Measurements from ENCODE around the gene IRF2BPL. TPM values are rescaled to one million over a fixed set of nuclear protein-coding genes. Genes with fewer than 3 reads are reported as not detected.

Gene IRF2BPL
- total RNA-seq, 1 experiment from 2014 or later = 74.6 TPM

GRCh38 chr14:77014004-77014604, 14.4 kb downstream of the IRF2BPL start:
- ChIA-PET RAD21 (ENCODE audit: low non-redundant PET in 1 of 2, low total read pairs in 2 of 2, uncharacterized antibody in 2 of 2, unreplicated experiment in 2 of 2) (no interaction called here), POLR2A (interaction anchor here (0.8 to 1.4 kb wide), 3 partner anchors 9 to 72 kb away, joined by 3 to 4 read pairs (median 4); no protein-coding TSS in a partner anchor), CTCF (interaction anchor here (0.9 to 1.0 kb wide), 2 partner anchors 9 to 16 kb away, joined by 3 read pairs; no protein-coding TSS in a partner anchor)
- Histone ChIP-seq H3K9ac (ENCODE audit: low read length) (no peak overlapping the region), H3K27me3 (ENCODE audit: insufficient read depth, low read length) (no peaks in the 10 kb centered on the region), H3K79me2 (ENCODE audit: insufficient read depth, low read length) (no peaks in the 10 kb centered on the region), H3K36me3 (ENCODE audit: control insufficient read depth in 1 of 2, insufficient read depth in 2 of 2, low read length in 2 of 2) (no peaks in the 10 kb centered on the region), H3K4me1 (ENCODE audit: control insufficient read depth in 1 of 2, insufficient read depth in 2 of 2, low read length in 2 of 2) (peaks cover 7 to 9% of the 10 kb centered on the region in 2 experiments; a peak in 2 of 4 replicates), H4K20me1 (ENCODE audit: insufficient read depth) (no peaks in the 10 kb centered on the region), H3K4me2 (ENCODE audit: low read length) (no peak overlapping the region), H2AFZ (ENCODE audit: low read depth, low read length, poor library complexity, severe bottlenecking) (no peak overlapping the region), H3K9me2 (ENCODE audit: insufficient read depth) (no peaks in the 10 kb centered on the region), H3K9me3 (ENCODE audit: control insufficient read depth in 1 of 2, insufficient read depth in 1 of 2, low read depth in 1 of 2, low read length in 2 of 2) (no peaks in the 10 kb centered on the region), H3K4me3 (replicated peaks in 1 of 2; ENCODE audit: low read depth in 1 of 2, low read length in 2 of 2) (no peak overlapping the region), H3K27ac (ENCODE audit: low read depth, low read length) (no peak overlapping the region)
- intact Hi-C loops (cut with micrococcal nuclease) = no loop called here
- BruUV-seq (replicated peaks) = no TSS peak
- TF ChIP-seq, protein P1, sequence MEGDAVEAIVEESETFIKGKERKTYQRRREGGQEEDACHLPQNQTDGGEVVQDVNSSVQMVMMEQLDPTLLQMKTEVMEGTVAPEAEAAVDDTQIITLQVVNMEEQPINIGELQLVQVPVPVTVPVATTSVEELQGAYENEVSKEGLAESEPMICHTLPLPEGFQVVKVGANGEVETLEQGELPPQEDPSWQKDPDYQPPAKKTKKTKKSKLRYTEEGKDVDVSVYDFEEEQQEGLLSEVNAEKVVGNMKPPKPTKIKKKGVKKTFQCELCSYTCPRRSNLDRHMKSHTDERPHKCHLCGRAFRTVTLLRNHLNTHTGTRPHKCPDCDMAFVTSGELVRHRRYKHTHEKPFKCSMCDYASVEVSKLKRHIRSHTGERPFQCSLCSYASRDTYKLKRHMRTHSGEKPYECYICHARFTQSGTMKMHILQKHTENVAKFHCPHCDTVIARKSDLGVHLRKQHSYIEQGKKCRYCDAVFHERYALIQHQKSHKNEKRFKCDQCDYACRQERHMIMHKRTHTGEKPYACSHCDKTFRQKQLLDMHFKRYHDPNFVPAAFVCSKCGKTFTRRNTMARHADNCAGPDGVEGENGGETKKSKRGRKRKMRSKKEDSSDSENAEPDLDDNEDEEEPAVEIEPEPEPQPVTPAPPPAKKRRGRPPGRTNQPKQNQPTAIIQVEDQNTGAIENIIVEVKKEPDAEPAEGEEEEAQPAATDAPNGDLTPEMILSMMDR (IDR thresholded peaks at IDR 0.05 in 2 of 3, conservative IDR thresholded peaks at IDR 0.05 in 1 of 3; ENCODE audit: borderline replicate concordance in 1 of 3, insufficient read depth in 1 of 3, low read depth in 2 of 3, low read length in 2 of 3) = no peak
- TF ChIP-seq ZBTB33 (IDR thresholded peaks at IDR 0.05; ENCODE audit: extremely low read depth, insufficient replicate concordance, low read length) (no peak), EZH2phosphoT487 (IDR thresholded peaks at IDR 0.05; ENCODE audit: borderline replicate concordance) (no peak), FOSL1 (IDR thresholded peaks at IDR 0.05; ENCODE audit: low read depth) (no peak), SP1 (IDR thresholded peaks at IDR 0.05; ENCODE audit: low read depth) (no peak), ELF1 (IDR thresholded peaks at IDR 0.05; ENCODE audit: borderline replicate concordance, low read depth) (no peak), POLR2AphosphoS5 (IDR thresholded peaks at IDR 0.05; ENCODE audit: low read depth, low read length) (no peak), POLR2A (IDR thresholded peaks at IDR 0.05; ENCODE audit: borderline replicate concordance, extremely low read depth, insufficient read depth, insufficient read length) (no peak), CEBPB (IDR thresholded peaks at IDR 0.05; ENCODE audit: low read depth) (no peak)
- TF ChIP-seq, protein P2, sequence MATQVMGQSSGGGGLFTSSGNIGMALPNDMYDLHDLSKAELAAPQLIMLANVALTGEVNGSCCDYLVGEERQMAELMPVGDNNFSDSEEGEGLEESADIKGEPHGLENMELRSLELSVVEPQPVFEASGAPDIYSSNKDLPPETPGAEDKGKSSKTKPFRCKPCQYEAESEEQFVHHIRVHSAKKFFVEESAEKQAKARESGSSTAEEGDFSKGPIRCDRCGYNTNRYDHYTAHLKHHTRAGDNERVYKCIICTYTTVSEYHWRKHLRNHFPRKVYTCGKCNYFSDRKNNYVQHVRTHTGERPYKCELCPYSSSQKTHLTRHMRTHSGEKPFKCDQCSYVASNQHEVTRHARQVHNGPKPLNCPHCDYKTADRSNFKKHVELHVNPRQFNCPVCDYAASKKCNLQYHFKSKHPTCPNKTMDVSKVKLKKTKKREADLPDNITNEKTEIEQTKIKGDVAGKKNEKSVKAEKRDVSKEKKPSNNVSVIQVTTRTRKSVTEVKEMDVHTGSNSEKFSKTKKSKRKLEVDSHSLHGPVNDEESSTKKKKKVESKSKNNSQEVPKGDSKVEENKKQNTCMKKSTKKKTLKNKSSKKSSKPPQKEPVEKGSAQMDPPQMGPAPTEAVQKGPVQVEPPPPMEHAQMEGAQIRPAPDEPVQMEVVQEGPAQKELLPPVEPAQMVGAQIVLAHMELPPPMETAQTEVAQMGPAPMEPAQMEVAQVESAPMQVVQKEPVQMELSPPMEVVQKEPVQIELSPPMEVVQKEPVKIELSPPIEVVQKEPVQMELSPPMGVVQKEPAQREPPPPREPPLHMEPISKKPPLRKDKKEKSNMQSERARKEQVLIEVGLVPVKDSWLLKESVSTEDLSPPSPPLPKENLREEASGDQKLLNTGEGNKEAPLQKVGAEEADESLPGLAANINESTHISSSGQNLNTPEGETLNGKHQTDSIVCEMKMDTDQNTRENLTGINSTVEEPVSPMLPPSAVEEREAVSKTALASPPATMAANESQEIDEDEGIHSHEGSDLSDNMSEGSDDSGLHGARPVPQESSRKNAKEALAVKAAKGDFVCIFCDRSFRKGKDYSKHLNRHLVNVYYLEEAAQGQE (IDR thresholded peaks at IDR 0.05; ENCODE audit: low read depth) = no peak
- no peak for DNase-seq (ENCODE audit: low read depth, low spot score)
- ATAC-seq = no peak
